ENCODE data around the gene CFHR2. TPM values are rescaled to one million over a fixed set of nuclear protein-coding genes. Genes with fewer than 3 reads are reported as not detected.
"Not testable (repeated sequence)": the region's sequence is repeated elsewhere in the genome, so short reads cannot be mapped to it uniquely, and the experiment has no call there.

Gene CFHR2
- polyA plus RNA-seq (2012; ENCODE audit: insufficient read length, low read depth) = not detected

DNA sequence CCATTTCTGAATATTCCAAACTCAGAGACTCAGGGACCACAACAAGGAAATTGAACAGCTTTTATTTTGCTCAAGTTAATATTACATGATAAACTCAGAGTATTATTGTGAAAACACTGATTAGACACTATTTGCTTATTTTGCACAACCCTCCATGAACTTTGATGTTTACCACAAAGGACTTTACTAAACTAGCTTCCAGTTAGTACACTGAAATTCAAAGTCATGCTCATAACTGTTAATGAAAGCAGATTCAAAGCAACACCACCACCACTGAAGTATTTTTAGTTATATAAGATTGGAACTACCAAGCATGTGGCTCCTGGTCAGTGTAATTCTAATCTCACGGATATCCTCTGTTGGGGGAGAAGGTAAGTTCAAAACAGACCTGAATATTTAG lies at the start of gene CFHR2:
TSS of gene CFHR2 (plus strand) at position 171 of the 400 bp plus-strand sequence. CDS start at position 314, 143 bp downstream.
- not testable (repeated sequence) for TF ChIP-seq POLR2AphosphoS5 (IDR thresholded peaks at IDR 0.05; ENCODE audit: low read depth, low read length); FOXP2 (optimal IDR thresholded peaks at IDR 0.05; ENCODE audit: borderline replicate concordance, extremely low read depth, extremely low read length, insufficient read depth); SIN3A (IDR thresholded peaks at IDR 0.05; ENCODE audit: borderline replicate concordance, insufficient read depth, low read length)

DNA sequence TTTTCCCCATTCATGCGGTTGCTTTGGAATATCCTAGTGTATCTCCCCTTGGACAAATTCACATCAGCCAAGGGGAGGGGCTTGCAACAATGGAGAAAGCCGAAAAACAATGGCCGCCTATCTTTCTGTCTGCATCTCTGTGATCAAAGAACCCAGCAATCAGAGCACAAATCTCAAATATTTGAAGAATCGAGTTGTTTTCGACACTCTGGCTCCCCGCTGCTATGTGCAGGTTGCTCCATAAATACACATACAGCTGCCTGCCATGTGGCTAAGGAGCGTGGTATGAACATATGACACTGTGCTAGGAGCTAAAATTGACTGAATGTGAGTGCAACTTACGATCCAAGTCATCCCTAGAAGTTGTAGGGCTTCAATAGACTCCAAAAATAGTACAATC lies 47.2 kb upstream of the CFHR2 start:
- TF ChIP-seq FOXP2 (optimal IDR thresholded peaks at IDR 0.05; ENCODE audit: borderline replicate concordance, extremely low read depth, extremely low read length, insufficient read depth) = no peak
- TF ChIP-seq, protein P1, sequence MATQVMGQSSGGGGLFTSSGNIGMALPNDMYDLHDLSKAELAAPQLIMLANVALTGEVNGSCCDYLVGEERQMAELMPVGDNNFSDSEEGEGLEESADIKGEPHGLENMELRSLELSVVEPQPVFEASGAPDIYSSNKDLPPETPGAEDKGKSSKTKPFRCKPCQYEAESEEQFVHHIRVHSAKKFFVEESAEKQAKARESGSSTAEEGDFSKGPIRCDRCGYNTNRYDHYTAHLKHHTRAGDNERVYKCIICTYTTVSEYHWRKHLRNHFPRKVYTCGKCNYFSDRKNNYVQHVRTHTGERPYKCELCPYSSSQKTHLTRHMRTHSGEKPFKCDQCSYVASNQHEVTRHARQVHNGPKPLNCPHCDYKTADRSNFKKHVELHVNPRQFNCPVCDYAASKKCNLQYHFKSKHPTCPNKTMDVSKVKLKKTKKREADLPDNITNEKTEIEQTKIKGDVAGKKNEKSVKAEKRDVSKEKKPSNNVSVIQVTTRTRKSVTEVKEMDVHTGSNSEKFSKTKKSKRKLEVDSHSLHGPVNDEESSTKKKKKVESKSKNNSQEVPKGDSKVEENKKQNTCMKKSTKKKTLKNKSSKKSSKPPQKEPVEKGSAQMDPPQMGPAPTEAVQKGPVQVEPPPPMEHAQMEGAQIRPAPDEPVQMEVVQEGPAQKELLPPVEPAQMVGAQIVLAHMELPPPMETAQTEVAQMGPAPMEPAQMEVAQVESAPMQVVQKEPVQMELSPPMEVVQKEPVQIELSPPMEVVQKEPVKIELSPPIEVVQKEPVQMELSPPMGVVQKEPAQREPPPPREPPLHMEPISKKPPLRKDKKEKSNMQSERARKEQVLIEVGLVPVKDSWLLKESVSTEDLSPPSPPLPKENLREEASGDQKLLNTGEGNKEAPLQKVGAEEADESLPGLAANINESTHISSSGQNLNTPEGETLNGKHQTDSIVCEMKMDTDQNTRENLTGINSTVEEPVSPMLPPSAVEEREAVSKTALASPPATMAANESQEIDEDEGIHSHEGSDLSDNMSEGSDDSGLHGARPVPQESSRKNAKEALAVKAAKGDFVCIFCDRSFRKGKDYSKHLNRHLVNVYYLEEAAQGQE (IDR thresholded peaks at IDR 0.05; ENCODE audit: insufficient read depth in 1 of 2, low read depth in 2 of 2, low read length in 2 of 2) = no peak
- TF ChIP-seq SIN3A (IDR thresholded peaks at IDR 0.05; ENCODE audit: borderline replicate concordance, insufficient read depth, low read length) = no peak
- no peak for TF ChIP-seq POLR2AphosphoS5 (IDR thresholded peaks at IDR 0.05; ENCODE audit: low read depth, low read length)
- TF ChIP-seq TAF1 (IDR thresholded peaks at IDR 0.05; ENCODE audit: borderline replicate concordance, insufficient read depth, low read length) = no peak

DNA sequence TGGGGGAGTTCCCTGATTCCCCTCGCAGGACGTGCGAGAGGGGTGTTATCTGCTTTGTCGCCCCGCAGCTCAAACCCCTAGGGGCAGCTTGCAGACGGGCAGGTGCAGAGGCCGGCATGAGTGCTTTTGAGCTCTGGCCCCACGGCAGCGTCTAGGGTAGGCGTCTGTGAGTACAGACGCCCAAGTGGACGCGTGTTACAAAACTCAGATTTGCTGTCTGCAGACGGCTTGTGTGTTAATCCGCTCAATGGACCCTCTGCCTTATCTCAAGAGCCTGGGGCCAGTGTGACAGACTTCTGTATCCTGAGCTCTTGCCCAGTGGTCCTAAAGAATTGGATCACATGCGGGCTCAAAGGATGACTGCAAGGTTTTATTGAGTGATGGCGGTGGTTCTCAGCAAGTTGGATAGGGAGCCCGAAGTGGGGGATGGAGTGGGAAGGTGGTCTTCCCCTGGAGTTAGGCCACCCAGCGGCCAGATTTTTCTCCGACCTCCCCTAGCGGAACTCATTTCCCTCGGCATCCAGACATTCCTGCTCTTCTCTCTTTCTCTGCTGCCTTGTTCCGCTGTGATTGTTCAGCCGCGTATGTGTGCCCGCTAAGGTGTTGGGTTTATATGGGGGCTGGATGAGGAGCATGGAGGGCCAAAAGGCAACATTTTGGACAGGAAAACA lies 46.2 kb upstream of the CFHR2 start:
- TF ChIP-seq FOXP2 (optimal IDR thresholded peaks at IDR 0.05; ENCODE audit: borderline replicate concordance, extremely low read depth, extremely low read length, insufficient read depth) (no peak), TAF1 (IDR thresholded peaks at IDR 0.05; ENCODE audit: borderline replicate concordance, insufficient read depth, low read length) (no peak)
- TF ChIP-seq, protein P1 (IDR thresholded peaks at IDR 0.05; ENCODE audit: insufficient read depth in 1 of 2, low read depth in 2 of 2, low read length in 2 of 2) = no peak

DNA sequence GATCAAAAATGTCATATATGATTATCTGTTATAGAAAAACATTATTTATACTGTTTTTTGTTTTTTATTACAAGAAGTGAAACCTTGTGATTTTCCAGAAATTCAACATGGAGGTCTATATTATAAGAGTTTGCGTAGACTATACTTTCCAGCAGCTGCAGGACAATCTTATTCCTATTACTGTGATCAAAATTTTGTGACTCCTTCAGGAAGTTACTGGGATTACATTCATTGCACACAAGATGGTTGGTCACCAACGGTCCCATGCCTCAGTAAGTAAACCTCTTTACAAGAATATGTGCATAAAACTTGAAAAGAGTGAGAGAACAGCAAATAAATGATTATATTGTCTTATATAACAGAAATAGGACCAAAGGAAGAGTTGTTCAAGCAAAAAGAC lies 41.2 kb upstream of the CFHR2 start:
- TF ChIP-seq POLR2AphosphoS5 (IDR thresholded peaks at IDR 0.05; ENCODE audit: low read depth, low read length) (no peak), TAF1 (IDR thresholded peaks at IDR 0.05; ENCODE audit: borderline replicate concordance, insufficient read depth, low read length) (no peak), FOXP2 (optimal IDR thresholded peaks at IDR 0.05; ENCODE audit: borderline replicate concordance, extremely low read depth, extremely low read length, insufficient read depth) (no peak), SIN3A (IDR thresholded peaks at IDR 0.05; ENCODE audit: borderline replicate concordance, insufficient read depth, low read length) (no peak)
- TF ChIP-seq, protein P1 (IDR thresholded peaks at IDR 0.05; ENCODE audit: insufficient read depth in 1 of 2, low read depth in 2 of 2, low read length in 2 of 2) = no peak

DNA sequence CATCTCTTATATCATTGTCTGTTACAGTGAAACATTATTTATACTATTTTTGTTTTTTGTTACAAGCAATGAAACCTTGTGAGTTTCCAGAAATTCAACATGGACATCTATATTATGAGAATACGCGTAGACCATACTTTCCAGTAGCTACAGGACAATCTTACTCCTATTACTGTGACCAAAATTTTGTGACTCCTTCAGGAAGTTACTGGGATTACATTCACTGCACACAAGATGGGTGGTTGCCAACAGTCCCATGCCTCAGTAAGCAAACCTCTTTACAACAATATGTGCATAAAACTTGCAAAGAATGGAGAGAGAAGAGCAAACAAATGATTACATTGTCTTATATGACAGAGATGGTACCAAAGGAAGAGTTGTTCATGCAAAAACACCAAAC lies 33.3 kb upstream of the CFHR2 start:
- TF ChIP-seq TAF1 (IDR thresholded peaks at IDR 0.05; ENCODE audit: borderline replicate concordance, insufficient read depth, low read length) (no peak), FOXP2 (optimal IDR thresholded peaks at IDR 0.05; ENCODE audit: borderline replicate concordance, extremely low read depth, extremely low read length, insufficient read depth) (no peak), POLR2AphosphoS5 (IDR thresholded peaks at IDR 0.05; ENCODE audit: low read depth, low read length) (no peak), SIN3A (IDR thresholded peaks at IDR 0.05; ENCODE audit: borderline replicate concordance, insufficient read depth, low read length) (no peak)
- TF ChIP-seq, protein P1 (IDR thresholded peaks at IDR 0.05; ENCODE audit: insufficient read depth in 1 of 2, low read depth in 2 of 2, low read length in 2 of 2) = no peak

Data from PFSK-1 (cell line).